ENCODE results near the gene RBBP8.

- no peak for TF ChIP-seq GATA2 (IDR thresholded peaks at IDR 0.05; ENCODE audit: low read depth, low read length)
- no peak for TF ChIP-seq GATA3 (IDR thresholded peaks at IDR 0.05; ENCODE audit: low read depth, low read length)
These were observed 19.4 kb downstream of the RBBP8 start for GRCh38 chr18:22952525-22952924.

Data from SH-SY5Y (cell line).